Keratinocyte (primary cell): ENCODE data around the gene SLC18A2.

Experiments used
- CTCF ChIP-seq, 3 experiments: IDR thresholded peaks in 1 of 3; conservative IDR thresholded peaks in 1 of 3; optimal IDR thresholded peaks in 1 of 3; 2 replicates in 2 of 3; 3 replicates in 1 of 3; pipeline versions ENCODE3 to v1.5.1; 2011; ENCODE audit warnings: low read length in 3 of 3, mild to moderate bottlenecking in 3 of 3, moderate library complexity in 2 of 3, control low read depth in 1 of 3, inconsistent platforms in 1 of 3; ENCODE audit not compliant: insufficient read depth in 2 of 3; ENCODE audit errors: extremely low read depth in 1 of 3
- EZH2 ChIP-seq: IDR thresholded peaks from one replicate; pipeline ENCODE4 v1.6.1; 2012; ENCODE audit warnings: inconsistent platforms, mild to moderate bottlenecking, low read length, moderate library complexity

GRCh38 chr10:117275121-117275520 lies 34.2 kb downstream of the SLC18A2 start:
- TF ChIP-seq CTCF (optimal IDR thresholded peaks at IDR 0.05 in 1 of 3, IDR thresholded peaks at IDR 0.05 in 1 of 3, conservative IDR thresholded peaks at IDR 0.05 in 1 of 3; ENCODE audit: extremely low read depth in 1 of 3, insufficient read depth in 2 of 3, low read length in 3 of 3) (no peak), EZH2 (no peak)
